PC-9 (cell line): ENCODE data around the gene NUDC.

ENCODE experiments used
- EZH2 ChIP-seq: fragments of 200-600 bp; sonication (generic); IDR thresholded peaks from 2 replicates; pipeline ENCODE4 v1.8.0; 2017; ENCODE audit warnings: antibody characterized with exemption, low read depth
- TF ChIP-seq, protein P1 (sequence below): fragments of 200-600 bp; sonication (generic); conservative IDR thresholded peaks from 2 replicates; pipeline ENCODE4 v1.6.1; 2017; ENCODE audit warnings: mixed run types, antibody characterized with exemption, mild to moderate bottlenecking, moderate library complexity

DNA sequence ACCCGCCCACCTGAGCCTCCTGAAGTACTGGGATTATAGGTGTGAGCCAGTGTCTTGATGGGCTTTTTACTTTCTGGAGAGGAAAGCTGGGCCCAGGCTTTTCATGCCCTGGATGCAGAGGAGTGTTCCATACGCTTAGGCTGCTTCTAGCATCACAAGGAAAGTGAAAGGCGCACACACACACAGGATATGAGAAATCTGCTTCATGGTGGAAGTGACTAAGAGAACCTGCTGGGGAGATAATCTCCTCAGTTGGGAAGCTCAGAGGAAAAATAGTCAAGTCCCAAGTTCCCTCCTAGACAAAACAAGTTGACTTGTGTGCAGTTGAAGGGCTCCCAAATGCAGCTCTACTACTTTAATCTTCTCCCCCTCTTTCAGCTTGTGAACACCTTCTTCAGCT lies 2.2 kb downstream of the NUDC start:
- TF ChIP-seq, protein P1, sequence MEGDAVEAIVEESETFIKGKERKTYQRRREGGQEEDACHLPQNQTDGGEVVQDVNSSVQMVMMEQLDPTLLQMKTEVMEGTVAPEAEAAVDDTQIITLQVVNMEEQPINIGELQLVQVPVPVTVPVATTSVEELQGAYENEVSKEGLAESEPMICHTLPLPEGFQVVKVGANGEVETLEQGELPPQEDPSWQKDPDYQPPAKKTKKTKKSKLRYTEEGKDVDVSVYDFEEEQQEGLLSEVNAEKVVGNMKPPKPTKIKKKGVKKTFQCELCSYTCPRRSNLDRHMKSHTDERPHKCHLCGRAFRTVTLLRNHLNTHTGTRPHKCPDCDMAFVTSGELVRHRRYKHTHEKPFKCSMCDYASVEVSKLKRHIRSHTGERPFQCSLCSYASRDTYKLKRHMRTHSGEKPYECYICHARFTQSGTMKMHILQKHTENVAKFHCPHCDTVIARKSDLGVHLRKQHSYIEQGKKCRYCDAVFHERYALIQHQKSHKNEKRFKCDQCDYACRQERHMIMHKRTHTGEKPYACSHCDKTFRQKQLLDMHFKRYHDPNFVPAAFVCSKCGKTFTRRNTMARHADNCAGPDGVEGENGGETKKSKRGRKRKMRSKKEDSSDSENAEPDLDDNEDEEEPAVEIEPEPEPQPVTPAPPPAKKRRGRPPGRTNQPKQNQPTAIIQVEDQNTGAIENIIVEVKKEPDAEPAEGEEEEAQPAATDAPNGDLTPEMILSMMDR: no peak
- no peak for TF ChIP-seq EZH2
